Fibroblast of lung (primary cell): ENCODE measurements around the gene STAT5A. TPM values are rescaled to one million over a fixed set of nuclear protein-coding genes. Genes with fewer than 3 reads are reported as not detected.

Source experiments
- DNase-seq, 2 donors: peaks; one replicate each; pipeline versions ENCODE4 v3.0.0 to v3.0.0-alpha.2; 2010; ENCODE audit warnings: low read depth in 2 of 2
- H2AFZ ChIP-seq: 2 replicates; pipeline ENCODE4 v1.5.1; 2012; ENCODE audit warnings: low read length, control low read depth, inconsistent platforms
- H3K27ac ChIP-seq: 2 replicates; pipeline ENCODE4 v1.5.1; 2011; ENCODE audit warnings: low read length, control low read depth; ENCODE audit not compliant: insufficient read depth
- H3K27me3 ChIP-seq: 2 replicates; pipeline ENCODE4 v1.5.1; 2011; ENCODE audit warnings: mild to moderate bottlenecking, low read length; ENCODE audit not compliant: control insufficient read depth, insufficient read depth
- H3K36me3 ChIP-seq: 2 replicates; pipeline ENCODE4 v1.5.1; 2011; ENCODE audit warnings: low read length; ENCODE audit not compliant: control insufficient read depth, insufficient read depth
- H3K4me1 ChIP-seq: 2 replicates; pipeline ENCODE4 v1.5.1; 2011; ENCODE audit warnings: low read length; ENCODE audit not compliant: control insufficient read depth, insufficient read depth; ENCODE audit errors: extremely low read depth
- H3K4me2 ChIP-seq: 2 replicates; pipeline ENCODE4 v1.5.1; 2011; ENCODE audit warnings: low read length, control low read depth; ENCODE audit not compliant: insufficient read depth; ENCODE audit errors: extremely low read depth
- H3K4me3 ChIP-seq, 4 experiments: fragments of 200-600 bp in 1 of 4; sonication (generic) in 1 of 4; replicated peaks in 1 of 4; 2 replicates each; pipeline ENCODE4 v1.5.1; 2011 to 2016; ENCODE audit warnings: low read length in 4 of 4, low read depth in 3 of 4, mild to moderate bottlenecking in 3 of 4, control low read depth in 2 of 4, inconsistent platforms in 1 of 4, mixed read lengths in 1 of 4; ENCODE audit not compliant: insufficient read depth in 1 of 4; ENCODE audit errors: control extremely low read depth in 1 of 4
- H3K79me2 ChIP-seq: 2 replicates; pipeline ENCODE4 v1.5.1; 2012; ENCODE audit warnings: mild to moderate bottlenecking, low read length, inconsistent platforms; ENCODE audit not compliant: control insufficient read depth, insufficient read depth
- H3K9ac ChIP-seq: 2 replicates; pipeline ENCODE4 v1.5.1; 2011; ENCODE audit warnings: mild to moderate bottlenecking, low read length, control low read depth; ENCODE audit not compliant: insufficient read depth
- H3K9me3 ChIP-seq: 2 replicates; pipeline ENCODE4 v1.5.1; 2012; ENCODE audit warnings: low read depth, low read length; ENCODE audit not compliant: control insufficient read depth, insufficient read depth
- H4K20me1 ChIP-seq: 2 replicates; pipeline ENCODE4 v1.5.1; 2011; ENCODE audit warnings: low read length; ENCODE audit not compliant: control insufficient read depth, insufficient read depth; ENCODE audit errors: extremely low read depth
- CTCF ChIP-seq, 2 donors: IDR thresholded peaks in 1 of 2; conservative IDR thresholded peaks in 1 of 2; 1 replicate in 1 of 2; 2 replicates in 1 of 2; pipeline ENCODE4 v1.5.1; 2011 to 2012; ENCODE audit warnings: low read length in 2 of 2, control low read depth in 1 of 2, inconsistent platforms in 1 of 2, low read depth in 1 of 2, mild to moderate bottlenecking in 1 of 2
- EZH2 ChIP-seq: IDR thresholded peaks from 2 replicates; pipeline ENCODE4 v1.5.1; 2012; ENCODE audit warnings: low read length, control low read depth, mild to moderate bottlenecking; ENCODE audit errors: missing control alignments
- polyA plus RNA-seq, 2 donors: library from polyadenylated mRNA; depleted of rRNA in 1 of 2; stranded (reverse) in 1 of 2; unstranded in 1 of 2; fragments of >200 nt; gene quantifications; 2 replicates each; pipeline ENCODE4 v1.2.1, GENCODE V29; 2011 to 2012; ENCODE audit warnings: missing spikeins in 1 of 2
- total RNA-seq: library from RNA; depleted of rRNA; stranded (reverse); fragments of >200 nt; gene quantifications from 2 replicates; pipeline ENCODE4 v1.2.1, GENCODE V29; 2014

The STAT5A gene
- total and polyA plus RNA-seq, 2 donors (not counting 1 experiment from before 2014, with no cell fraction given) = 6.9 to 28.4 TPM

GRCh38 chr17:42308446-42308845 lies 20.1 kb downstream of the STAT5A start:
- no peak for DNase-seq
- H3K9ac ChIP-seq = no peak overlapping the region
- H4K20me1 ChIP-seq = no peaks in the 10 kb centered on the region
- no peaks in the 10 kb centered on the region for H3K27me3 ChIP-seq
- H2AFZ ChIP-seq = no peak overlapping the region
- H3K79me2 ChIP-seq = no peaks in the 10 kb centered on the region
- H3K4me1 ChIP-seq = peaks cover 11% of the 10 kb centered on the region
- H3K36me3 ChIP-seq = no peaks in the 10 kb centered on the region
- no peaks in the 10 kb centered on the region for H3K9me3 ChIP-seq
- no peak for TF ChIP-seq EZH2
- no peak for TF ChIP-seq CTCF (conservative IDR thresholded peaks at IDR 0.05 in 1 of 2, IDR thresholded peaks at IDR 0.05 in 1 of 2; ENCODE audit: low read depth in 1 of 2, low read length in 2 of 2)
- H3K4me2 ChIP-seq = no peak overlapping the region
- H3K27ac ChIP-seq = no peak overlapping the region
- H3K4me3 ChIP-seq = no peak overlapping the region

GRCh38 chr17:42309142-42309541 lies 20.8 kb downstream of the STAT5A start:
- H3K9ac ChIP-seq = no peak overlapping the region
- H3K4me2 ChIP-seq = no peak overlapping the region
- TF ChIP-seq EZH2 (no peak), CTCF (conservative IDR thresholded peaks at IDR 0.05 in 1 of 2, IDR thresholded peaks at IDR 0.05 in 1 of 2; ENCODE audit: low read depth in 1 of 2, low read length in 2 of 2) (no peak)
- H3K4me1 ChIP-seq = peaks cover 11% of the 10 kb centered on the region
- H3K36me3 ChIP-seq = no peaks in the 10 kb centered on the region
- H4K20me1 ChIP-seq = no peaks in the 10 kb centered on the region
- no peak overlapping the region for H3K4me3 ChIP-seq
- no peaks in the 10 kb centered on the region for H3K27me3 ChIP-seq
- H3K27ac ChIP-seq = no peak overlapping the region
- H3K79me2 ChIP-seq = no peaks in the 10 kb centered on the region
- H2AFZ ChIP-seq = no peak overlapping the region
- no peaks in the 10 kb centered on the region for H3K9me3 ChIP-seq
- DNase-seq = no peak

- H4K20me1 ChIP-seq = no peaks in the 10 kb centered on the region
- H3K4me2 ChIP-seq = no peak overlapping the region
- H2AFZ ChIP-seq = no peak overlapping the region
- H3K4me3 ChIP-seq = no peak overlapping the region
- no peaks in the 10 kb centered on the region for H3K9me3 ChIP-seq
- H3K27ac ChIP-seq = no peak overlapping the region
- no peaks in the 10 kb centered on the region for H3K36me3 ChIP-seq
- no peaks in the 10 kb centered on the region for H3K79me2 ChIP-seq
- no peaks in the 10 kb centered on the region for H3K27me3 ChIP-seq
- no peak for DNase-seq
- TF ChIP-seq EZH2 (no peak), CTCF (conservative IDR thresholded peaks at IDR 0.05 in 1 of 2, IDR thresholded peaks at IDR 0.05 in 1 of 2; ENCODE audit: low read depth in 1 of 2, low read length in 2 of 2) (peak in 1 of 2 donors; percentile 18)
- peaks cover 11% of the 10 kb centered on the region for H3K4me1 ChIP-seq
- H3K9ac ChIP-seq = no peak overlapping the region
Measured at GRCh38 chr17:42309986-42310786, 21.9 kb downstream of the STAT5A start.
